MCF 10A (cell line): ENCODE results near the gene HTT. TPM values are rescaled to one million over a fixed set of nuclear protein-coding genes. Genes with fewer than 3 reads are reported as not detected.

Source experiments
- BruUV-seq: library from RNA; stranded (reverse); fragments of 400-500 nt; replicated peaks from 2 replicates; lab custom pipeline; 2021; lab: Mats Ljungman, UMichigan
- CTCF ChIA-PET: fragments of 300-600 bp; sonication (Branson Sonifier 250); formaldehyde crosslinking; extraction: SDS; loops from one replicate; lab custom pipeline; 2021; ENCODE audit warnings: antibody characterized with exemption, inconsistent platforms; lab: Yijun Ruan, JAX
- POLR2A ChIA-PET: fragments of 300-600, 350-650 bp; sonication (Branson Sonifier 250); formaldehyde crosslinking; extraction: SDS; loops from one replicate; lab custom pipeline; 2020; ENCODE audit warnings: antibody characterized with exemption, inconsistent platforms; lab: Yijun Ruan, JAX
- DNase-seq: peaks from one replicate; pipeline ENCODE4 v3.0.0-alpha.2; 2018; ENCODE audit not compliant: unreplicated experiment
- H3K27ac Mint-ChIP-seq: one replicate; pipeline ENCODE4 v1.8.0; 2022; ENCODE audit warnings: mild to moderate bottlenecking, low read depth, mixed read lengths; ENCODE audit not compliant: unreplicated experiment
- H3K27me3 Mint-ChIP-seq: one replicate; pipeline ENCODE4 v1.8.0; 2022; ENCODE audit warnings: mixed read lengths; ENCODE audit not compliant: insufficient read depth, unreplicated experiment
- H3K36me3 Mint-ChIP-seq: one replicate; pipeline ENCODE4 v1.8.0; 2022; ENCODE audit warnings: mild to moderate bottlenecking, moderate library complexity, mixed read lengths; ENCODE audit not compliant: insufficient read depth, unreplicated experiment
- H3K4me1 Mint-ChIP-seq: one replicate; pipeline ENCODE4 v1.8.0; 2022; ENCODE audit warnings: mixed read lengths; ENCODE audit not compliant: insufficient read depth, unreplicated experiment
- H3K4me3 Mint-ChIP-seq: one replicate; pipeline ENCODE4 v1.8.0; 2022; ENCODE audit warnings: mild to moderate bottlenecking, moderate library complexity, mixed read lengths; ENCODE audit not compliant: unreplicated experiment
- H3K9me3 Mint-ChIP-seq: one replicate; pipeline ENCODE4 v1.8.0; 2022; ENCODE audit warnings: mixed read lengths; ENCODE audit not compliant: unreplicated experiment
- CTCF ChIP-seq: fragments of 200-600 bp; IDR thresholded peaks from one replicate; pipeline ENCODE4 v1.8.0; 2022; ENCODE audit warnings: antibody characterized with exemption, mild to moderate bottlenecking; ENCODE audit not compliant: unreplicated experiment
- intact Hi-C: fragments of 100-400 bp; cut with micrococcal nuclease; formaldehyde crosslinking; loops from 2 replicates; pipeline ENCODE4 v1.14.1; 2022
- total RNA-seq: library from RNA; stranded (reverse); gene quantifications from 2 replicates; pipeline ENCODE4 v1.2.3, GENCODE V29; 2022

The HTT gene
- total RNA-seq, 1 experiment from 2014 or later: 47.4 TPM

DNA sequence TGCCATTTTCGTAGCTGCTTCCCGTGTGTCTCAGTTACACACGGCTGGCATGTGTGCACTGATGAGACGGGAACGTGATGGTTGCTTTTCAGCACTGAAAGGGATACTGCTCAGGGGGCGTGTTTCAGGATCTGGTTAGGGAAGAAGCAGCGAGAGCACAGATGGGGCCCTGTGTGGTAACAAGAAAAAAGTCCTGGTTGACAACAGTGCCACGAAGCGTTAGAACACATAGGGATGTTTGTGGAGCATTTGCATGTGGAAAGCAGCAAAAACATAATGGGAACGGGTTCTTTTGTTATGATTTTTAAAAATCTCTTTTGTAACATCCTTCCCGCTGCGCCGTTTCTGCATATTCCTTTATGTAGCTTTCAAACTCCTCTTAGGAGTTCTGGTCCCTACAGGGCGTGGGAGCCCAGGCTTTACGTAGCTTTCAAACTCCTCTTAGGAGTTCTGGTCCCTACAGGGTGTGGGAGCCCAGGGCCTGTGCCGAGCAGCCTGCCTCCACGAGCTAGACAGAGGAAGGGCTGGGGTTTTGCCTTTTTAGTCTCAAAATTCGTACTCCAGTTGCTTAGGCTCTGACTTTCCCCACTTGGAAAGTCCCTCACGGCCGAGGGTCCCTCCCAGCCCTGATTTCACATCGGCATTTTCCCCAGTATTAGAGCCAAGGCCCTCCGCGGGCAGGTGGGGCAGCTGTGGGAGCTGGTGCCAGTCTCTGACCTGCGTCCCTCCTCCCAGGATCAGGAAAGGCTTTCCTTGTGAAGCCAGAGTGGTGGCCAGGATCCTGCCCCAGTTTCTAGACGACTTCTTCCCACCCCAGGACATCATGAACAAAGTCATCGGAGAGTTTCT, 163.5 kb downstream of the HTT start:
- TF ChIP-seq CTCF: no peak
- ChIA-PET CTCF (no interaction called here), POLR2A (no interaction called here)
- Mint-ChIP-seq H3K4me3 (no peak overlapping the region), H3K36me3 (peaks cover 42% of the 10 kb centered on the region), H3K4me1 (peaks cover 5% of the 10 kb centered on the region), H3K27me3 (no peaks in the 10 kb centered on the region), H3K27ac (no peak overlapping the region), H3K9me3 (no peaks in the 10 kb centered on the region)
- DNase-seq: no peak
- no TSS peak for BruUV-seq
- intact Hi-C loops: no loop called here

DNA sequence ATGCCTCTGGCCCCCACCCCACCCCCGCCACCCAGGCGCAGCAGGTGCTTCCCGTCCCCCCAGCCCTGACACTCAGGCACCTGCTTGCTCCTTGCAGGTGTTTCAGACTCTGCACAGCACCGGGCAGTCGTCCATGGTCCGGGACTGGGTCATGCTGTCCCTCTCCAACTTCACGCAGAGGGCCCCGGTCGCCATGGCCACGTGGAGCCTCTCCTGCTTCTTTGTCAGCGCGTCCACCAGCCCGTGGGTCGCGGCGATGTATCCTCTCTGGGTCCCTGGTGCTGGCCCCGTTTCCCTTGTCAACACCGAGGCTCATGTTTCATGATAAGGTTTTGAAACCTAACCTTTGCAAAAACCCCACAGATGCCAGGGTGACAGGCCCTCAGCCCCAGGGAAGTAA, 164.2 kb downstream of the HTT start:
- H3K27me3 Mint-ChIP-seq: no peaks in the 10 kb centered on the region

GRCh38 chr4:3239303-3239702, 164.8 kb downstream of the HTT start:
- BruUV-seq: no TSS peak
- intact Hi-C loops: no loop called here
- ChIA-PET POLR2A (no interaction called here), CTCF (no interaction called here)
- no peak overlapping the region for H3K27ac Mint-ChIP-seq
- no peak for TF ChIP-seq CTCF
- H3K4me3 Mint-ChIP-seq: no peak overlapping the region
- no peaks in the 10 kb centered on the region for H3K9me3 Mint-ChIP-seq
- DNase-seq: no peak
- peaks cover 38% of the 10 kb centered on the region for H3K36me3 Mint-ChIP-seq
- no peaks in the 10 kb centered on the region for H3K4me1 Mint-ChIP-seq
- no peaks in the 10 kb centered on the region for H3K27me3 Mint-ChIP-seq

More for the DNA sequence above, 164.2 kb downstream of the HTT start:
- Mint-ChIP-seq H3K36me3 (peaks cover 40% of the 10 kb centered on the region), H3K9me3 (no peaks in the 10 kb centered on the region), H3K4me3 (no peak overlapping the region), H3K27ac (no peak overlapping the region), H3K4me1 (peaks cover 2% of the 10 kb centered on the region)
- no TSS peak for BruUV-seq
- intact Hi-C loops: no loop called here
- no peak for DNase-seq
- ChIA-PET CTCF (no interaction called here), POLR2A (no interaction called here)
- no peak for TF ChIP-seq CTCF

DNA sequence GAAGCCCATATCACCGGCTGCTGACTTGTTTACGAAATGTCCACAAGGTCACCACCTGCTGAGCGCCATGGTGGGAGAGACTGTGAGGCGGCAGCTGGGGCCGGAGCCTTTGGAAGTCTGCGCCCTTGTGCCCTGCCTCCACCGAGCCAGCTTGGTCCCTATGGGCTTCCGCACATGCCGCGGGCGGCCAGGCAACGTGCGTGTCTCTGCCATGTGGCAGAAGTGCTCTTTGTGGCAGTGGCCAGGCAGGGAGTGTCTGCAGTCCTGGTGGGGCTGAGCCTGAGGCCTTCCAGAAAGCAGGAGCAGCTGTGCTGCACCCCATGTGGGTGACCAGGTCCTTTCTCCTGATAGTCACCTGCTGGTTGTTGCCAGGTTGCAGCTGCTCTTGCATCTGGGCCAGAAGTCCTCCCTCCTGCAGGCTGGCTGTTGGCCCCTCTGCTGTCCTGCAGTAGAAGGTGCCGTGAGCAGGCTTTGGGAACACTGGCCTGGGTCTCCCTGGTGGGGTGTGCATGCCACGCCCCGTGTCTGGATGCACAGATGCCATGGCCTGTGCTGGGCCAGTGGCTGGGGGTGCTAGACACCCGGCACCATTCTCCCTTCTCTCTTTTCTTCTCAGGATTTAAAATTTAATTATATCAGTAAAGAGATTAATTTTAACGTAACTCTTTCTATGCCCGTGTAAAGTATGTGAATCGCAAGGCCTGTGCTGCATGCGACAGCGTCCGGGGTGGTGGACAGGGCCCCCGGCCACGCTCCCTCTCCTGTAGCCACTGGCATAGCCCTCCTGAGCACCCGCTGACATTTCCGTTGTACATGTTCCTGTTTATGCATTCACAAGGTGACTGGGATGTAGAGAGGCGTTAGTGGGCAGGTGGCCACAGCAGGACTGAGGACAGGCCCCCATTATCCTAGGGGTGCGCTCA, 165.8 kb downstream of the HTT start:
- TF ChIP-seq CTCF: no peak
- H3K27ac Mint-ChIP-seq: no peak overlapping the region
- no peaks in the 10 kb centered on the region for H3K9me3 Mint-ChIP-seq
- CTCF ChIA-PET: interaction anchor here (0.6 kb wide), 1 partner anchor 40 kb away, joined by 3 read pairs; no protein-coding TSS in a partner anchor
- H3K4me3 Mint-ChIP-seq: no peak overlapping the region
- no peaks in the 10 kb centered on the region for H3K4me1 Mint-ChIP-seq
- H3K27me3 Mint-ChIP-seq: no peaks in the 10 kb centered on the region
- DNase-seq: no peak
- intact Hi-C loops: no loop called here
- no TSS peak for BruUV-seq
- POLR2A ChIA-PET: no interaction called here
- peaks cover 33% of the 10 kb centered on the region for H3K36me3 Mint-ChIP-seq
